ENCODE results near the gene OVOL1. TPM values are rescaled to one million over a fixed set of nuclear protein-coding genes. Genes with fewer than 3 reads are reported as not detected.

Gene OVOL1
- total RNA-seq, 1 donor from 2014 or later = not detected

DNA sequence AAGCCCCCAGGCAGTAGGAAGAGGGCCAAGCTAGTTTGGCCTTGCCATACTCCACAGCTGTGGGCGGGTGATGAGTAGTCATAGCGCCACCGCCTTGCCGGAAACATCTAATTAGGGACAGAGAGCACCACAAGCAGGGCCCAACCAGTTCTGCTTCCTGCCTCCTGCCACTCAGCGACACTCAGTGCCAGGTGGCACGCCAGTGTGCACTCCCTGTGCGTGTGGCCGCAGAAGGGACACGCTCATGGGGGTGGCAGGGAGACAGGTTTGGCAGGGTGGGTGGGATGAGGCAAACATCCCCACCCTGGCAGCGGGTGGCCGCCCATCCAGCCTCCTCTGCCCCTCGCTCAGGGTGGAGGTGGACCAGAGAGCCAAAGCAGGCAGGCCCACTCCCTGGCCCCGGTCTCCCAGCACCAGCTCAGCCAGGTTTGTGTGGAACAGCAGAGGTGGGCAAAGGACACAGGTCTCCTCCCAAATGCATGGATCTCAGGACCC, 4.9 kb downstream of the OVOL1 start:
- DNase-seq (ENCODE audit: low read depth in 2 of 2) = no peak

GRCh38 chr11:65792456-65792855, 5.6 kb downstream of the OVOL1 start:
- no peak for DNase-seq (ENCODE audit: low read depth in 2 of 2)

DNA sequence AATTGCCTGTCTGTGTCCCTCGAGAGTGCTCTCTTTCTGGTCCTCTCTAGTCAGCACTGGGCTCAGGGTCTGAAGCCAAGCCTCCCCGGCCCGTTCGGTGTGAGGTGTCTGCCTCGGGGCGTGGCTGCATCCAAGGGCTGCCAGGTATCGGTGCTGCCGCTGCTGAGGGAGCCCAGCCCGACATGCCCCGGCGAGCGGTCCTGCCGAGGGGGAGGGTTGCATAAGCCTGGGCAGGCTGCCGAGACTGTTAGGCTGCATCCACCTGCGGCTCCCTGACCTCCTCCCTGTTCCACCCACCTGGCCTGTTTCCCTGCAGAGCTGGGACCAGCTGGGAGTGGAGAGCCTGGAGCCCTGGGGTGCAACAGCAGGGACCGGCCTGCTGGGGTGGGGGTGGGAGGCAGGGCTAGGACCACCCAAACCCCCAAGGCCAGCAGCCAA, 6.3 kb downstream of the OVOL1 start:
- DNase-seq (ENCODE audit: low read depth in 2 of 2) = no peak

DNA sequence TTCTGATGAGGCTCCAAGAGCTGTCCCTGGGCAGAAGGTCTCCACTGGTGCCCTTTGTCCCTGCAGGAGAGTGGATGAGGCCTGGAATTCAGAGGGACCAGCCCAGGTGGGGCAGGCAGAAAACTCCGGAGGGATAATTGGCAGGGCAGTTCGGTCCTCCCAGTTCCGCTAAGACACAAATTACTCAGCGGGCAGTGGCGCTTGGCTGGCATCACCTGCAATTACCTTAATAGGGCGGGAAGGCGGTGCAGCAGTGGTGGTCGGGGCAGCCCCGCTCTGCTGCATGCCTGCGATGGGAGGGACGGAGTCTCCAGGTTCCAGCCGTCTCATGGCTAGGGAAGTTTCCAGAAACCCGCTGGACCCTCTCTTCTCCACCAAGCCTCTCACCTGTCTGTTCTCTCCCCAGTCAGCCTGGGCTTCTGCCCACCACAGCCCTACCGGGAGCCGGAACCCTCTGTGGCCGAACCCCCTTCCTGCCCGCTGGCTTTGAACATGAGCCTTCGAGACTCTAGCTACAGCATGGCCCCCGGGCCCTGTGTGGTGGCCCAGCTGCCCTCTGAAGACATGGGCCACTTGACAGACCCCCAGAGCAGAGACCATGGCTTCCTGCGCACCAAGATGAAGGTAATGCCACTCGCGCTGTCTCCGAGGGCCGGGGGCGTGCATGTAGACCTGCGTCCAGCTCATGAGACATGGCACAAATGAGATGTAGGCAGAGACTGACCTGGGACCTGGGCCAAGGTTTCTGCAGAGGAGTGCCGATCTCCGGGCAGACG, 7.0 kb downstream of the OVOL1 start:
- no peak for DNase-seq (ENCODE audit: low read depth in 2 of 2)

- no peak for DNase-seq (ENCODE audit: low read depth in 2 of 2)
Measured at GRCh38 chr11:65794570-65795510, 8.0 kb downstream of the OVOL1 start.

GRCh38 chr11:65796726-65797601, 10.1 kb downstream of the OVOL1 start:
- no peak for DNase-seq (ENCODE audit: low read depth in 2 of 2)

- DNase-seq (ENCODE audit: low read depth in 2 of 2) = no peak
Measured at GRCh38 chr11:65797711-65798110, 10.8 kb downstream of the OVOL1 start.

- no peak for DNase-seq (ENCODE audit: low read depth in 2 of 2)
Measured at GRCh38 chr11:65798882-65799281, 12.0 kb downstream of the OVOL1 start.

DNA sequence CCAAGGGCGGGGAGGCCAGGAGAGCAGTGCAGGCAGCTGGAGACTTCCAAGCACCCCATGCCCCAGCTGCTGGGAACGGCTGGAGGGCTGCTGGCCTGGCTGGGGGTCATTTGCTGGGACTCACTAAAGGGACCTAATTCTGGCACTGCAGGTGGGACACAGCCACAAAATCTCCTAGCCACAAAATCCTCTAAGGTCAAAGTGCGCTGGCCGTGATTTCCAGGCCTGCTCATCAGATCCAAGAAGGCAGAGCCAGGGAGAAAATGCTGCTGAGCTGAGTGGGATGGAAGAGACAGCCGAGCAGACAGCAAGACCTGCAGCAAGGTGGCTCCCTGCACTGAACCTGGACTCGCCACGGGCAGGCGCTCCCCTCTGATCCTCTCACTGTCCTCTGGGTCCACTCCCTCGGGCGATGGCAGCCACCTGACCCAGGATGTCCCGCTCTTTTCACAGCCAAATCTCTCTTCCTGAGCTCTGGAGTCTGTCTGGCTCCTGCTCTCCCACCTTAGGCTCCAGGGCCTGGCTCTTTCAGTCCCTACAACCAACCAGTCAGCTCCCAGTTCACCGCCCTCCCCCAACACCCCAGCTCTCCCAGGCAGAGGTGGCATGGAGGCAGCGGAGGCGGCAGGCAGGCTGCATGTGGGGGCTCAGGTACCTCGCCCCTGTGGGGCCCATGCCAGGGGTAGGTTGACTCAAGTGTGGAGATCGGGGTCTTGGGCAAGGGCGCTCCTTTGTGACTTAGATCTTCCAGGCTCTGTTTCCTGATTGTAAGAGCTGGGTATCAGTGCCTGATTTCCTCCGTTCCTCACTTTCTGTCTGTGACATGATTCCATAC, 14.5 kb downstream of the OVOL1 start:
- DNase-seq (ENCODE audit: low read depth in 2 of 2) = no peak

- no peak for DNase-seq (ENCODE audit: low read depth in 2 of 2)
Measured at GRCh38 chr11:65802841-65803240, 16.0 kb downstream of the OVOL1 start.

DNA sequence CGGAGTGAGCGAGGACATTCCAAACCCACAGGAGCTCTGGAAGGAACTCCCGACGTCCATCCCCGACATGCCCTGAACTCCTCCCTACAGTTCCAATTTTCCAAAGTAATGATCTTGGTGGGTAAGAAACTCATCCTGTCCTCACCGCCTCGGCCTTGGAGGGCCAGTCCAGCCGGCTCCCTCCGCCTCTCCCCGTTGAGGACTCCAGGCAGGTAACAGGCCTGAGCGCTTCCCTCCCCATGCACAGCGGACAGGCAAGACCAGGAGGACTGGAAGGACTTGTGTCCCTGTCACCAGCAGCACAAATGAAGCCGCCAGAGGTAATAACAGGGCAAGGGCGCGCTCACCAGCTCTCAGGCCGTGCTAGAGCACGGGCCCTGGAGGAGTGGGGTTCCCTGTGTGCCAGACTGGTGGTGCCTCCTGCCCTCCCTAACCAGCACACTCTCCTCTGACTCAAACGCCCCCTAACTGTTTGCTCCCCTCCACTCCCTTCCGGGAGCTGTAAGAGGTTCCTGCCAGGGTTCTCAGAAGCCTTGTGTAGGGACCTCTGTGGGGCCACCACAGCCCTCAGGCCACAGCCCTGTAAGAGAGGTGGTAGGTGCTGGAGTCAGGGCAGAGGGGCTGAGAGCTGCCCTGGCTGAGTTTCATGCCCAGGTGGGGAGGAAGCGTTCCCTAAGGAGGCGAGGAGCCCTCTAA, 17.1 kb downstream of the OVOL1 start:
- DNase-seq (ENCODE audit: low read depth in 2 of 2) = no peak

DNA sequence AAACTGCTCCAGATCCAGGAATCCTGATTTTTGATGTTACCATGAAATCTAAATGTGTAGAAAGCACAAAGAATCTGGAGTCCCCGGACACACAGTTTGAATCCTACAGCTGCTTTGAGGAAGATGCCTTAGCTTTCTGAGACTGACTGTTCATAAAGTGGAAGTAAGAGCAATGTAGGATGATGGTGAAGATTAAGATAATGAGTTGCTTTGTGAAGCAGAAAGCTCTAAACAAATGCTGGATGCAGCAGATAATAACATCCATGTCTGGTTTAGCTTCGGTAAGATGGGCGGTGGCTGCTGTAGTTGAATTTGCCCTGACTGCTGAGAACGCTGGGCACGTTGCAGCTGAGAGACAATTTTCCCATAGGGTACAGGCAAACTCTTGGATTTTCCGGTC, 20.1 kb downstream of the OVOL1 start:
- no peak for DNase-seq (ENCODE audit: low read depth in 2 of 2)

- no peak for DNase-seq (ENCODE audit: low read depth in 2 of 2)
Measured at GRCh38 chr11:65808744-65809341, 22.0 kb downstream of the OVOL1 start.

DNA sequence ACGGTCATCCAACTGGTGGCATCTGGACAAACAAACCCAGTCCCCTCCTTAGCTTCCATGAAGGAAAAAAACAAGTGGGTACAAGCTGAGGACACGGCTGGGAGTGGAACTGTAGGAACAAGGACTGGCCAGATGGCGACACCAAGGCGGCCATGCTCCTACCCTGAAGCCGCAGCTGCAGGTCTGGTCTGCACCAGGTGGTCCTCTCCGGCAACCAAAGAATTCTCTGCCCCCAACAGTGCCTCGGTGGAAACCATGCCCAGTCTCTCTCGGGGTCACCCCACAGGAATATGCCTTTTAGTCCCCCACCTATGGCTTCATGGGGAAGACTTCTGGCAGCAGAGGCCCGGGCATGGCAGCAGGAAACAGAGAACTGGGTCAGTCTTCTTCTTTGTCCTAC, 22.6 kb downstream of the OVOL1 start:
- no peak for DNase-seq (ENCODE audit: low read depth in 2 of 2)

GRCh38 chr11:65810046-65810868, 23.4 kb downstream of the OVOL1 start:
- no peak for DNase-seq (ENCODE audit: low read depth in 2 of 2)

GRCh38 chr11:65811764-65812475, 25.1 kb downstream of the OVOL1 start:
- DNase-seq (ENCODE audit: low read depth in 2 of 2) = no peak

- peak; percentile 66 to 88 for DNase-seq (ENCODE audit: low read depth in 2 of 2)
Measured at GRCh38 chr11:65814131-65814985, 27.5 kb downstream of the OVOL1 start.

Measured in dermis microvascular lymphatic vessel endothelial cell (primary cell).